Hippocampal formation (tissue), 2 donors: ENCODE data around the gene EFCC1.

Source experiments
- DNase-seq, 2 donors: peaks; one replicate each; lab custom pipeline; 2025; lab: John Stamatoyannopoulos, UW

EFCC1 gene, protein sequence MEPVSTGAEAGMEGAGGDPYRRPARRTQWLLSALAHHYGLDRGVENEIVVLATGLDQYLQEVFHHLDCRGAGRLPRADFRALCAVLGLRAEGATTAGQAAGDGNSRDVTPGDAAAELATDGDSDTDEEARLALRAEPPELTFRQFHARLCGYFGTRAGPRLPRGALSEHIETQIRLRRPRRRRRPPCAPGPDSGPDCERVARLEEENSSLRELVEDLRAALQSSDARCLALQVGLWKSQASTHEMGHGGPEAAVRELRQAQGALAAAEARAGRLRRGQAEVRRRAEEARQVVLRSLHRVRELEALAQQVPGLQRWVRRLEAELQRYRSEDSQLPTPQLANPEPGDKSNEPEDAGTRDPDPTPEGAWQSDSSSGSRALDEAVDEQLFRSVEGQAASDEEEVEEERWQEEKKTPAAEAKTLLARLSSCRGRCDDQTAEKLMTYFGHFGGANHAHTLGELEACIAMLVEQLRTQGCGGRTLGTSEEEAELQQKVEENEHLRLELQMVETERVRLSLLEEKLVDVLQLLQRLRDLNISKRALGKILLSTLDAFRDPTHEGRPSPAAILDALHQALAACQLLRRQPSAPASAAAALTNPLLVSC

GRCh38 chr3:129001101-129001805, at the start of gene EFCC1:
Gene EFCC1, plus strand, starts transcription at chr3:129001304. Its CDS starts 325 bp downstream, at chr3:129001629.
- DNase-seq: no peak

DNA sequence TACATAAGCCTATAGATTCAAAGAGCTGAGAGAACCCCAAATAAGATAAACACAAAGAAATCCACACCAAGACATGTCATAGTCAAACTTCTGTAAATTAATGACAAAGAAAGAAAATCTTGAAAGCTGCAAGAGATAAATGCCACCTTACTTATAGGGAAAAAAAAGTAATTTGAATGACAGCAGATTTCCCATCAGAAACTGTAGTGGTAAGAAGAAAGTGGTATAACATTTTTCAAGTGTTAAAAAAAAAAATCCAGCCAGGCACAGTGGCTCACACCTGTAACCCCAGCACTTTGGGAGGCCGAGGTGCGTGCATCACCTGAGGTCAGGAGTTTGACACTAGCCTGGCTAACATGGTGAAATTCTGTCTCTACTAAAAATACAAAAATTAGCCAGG, 44.7 kb upstream of the EFCC1 start:
- no peak for DNase-seq

DNA sequence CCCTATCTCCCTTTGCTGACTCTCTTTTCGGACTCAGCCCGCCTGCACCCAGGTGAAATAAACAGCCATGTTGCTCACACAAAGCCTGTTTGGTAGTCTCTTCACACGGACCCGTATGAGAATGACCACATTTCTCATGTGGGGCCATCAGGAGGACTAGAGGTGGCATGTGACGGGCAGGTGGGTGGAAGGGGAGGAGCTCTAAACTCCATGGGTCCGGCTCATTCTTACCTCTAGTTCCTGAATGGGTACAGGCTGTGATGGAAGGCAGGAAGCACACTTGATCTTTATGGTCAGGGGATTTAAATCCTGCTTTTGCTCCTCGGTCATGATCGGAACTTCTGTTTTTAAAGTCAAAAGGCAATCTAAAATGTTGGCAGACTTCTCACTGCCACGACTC, 35.8 kb upstream of the EFCC1 start:
- DNase-seq: no peak

- no peak for DNase-seq
Measured at GRCh38 chr3:128965818-128966217, 35.3 kb upstream of the EFCC1 start.

- DNase-seq: no peak
Measured at GRCh38 chr3:128967748-128968355, 33.3 kb upstream of the EFCC1 start.

DNA sequence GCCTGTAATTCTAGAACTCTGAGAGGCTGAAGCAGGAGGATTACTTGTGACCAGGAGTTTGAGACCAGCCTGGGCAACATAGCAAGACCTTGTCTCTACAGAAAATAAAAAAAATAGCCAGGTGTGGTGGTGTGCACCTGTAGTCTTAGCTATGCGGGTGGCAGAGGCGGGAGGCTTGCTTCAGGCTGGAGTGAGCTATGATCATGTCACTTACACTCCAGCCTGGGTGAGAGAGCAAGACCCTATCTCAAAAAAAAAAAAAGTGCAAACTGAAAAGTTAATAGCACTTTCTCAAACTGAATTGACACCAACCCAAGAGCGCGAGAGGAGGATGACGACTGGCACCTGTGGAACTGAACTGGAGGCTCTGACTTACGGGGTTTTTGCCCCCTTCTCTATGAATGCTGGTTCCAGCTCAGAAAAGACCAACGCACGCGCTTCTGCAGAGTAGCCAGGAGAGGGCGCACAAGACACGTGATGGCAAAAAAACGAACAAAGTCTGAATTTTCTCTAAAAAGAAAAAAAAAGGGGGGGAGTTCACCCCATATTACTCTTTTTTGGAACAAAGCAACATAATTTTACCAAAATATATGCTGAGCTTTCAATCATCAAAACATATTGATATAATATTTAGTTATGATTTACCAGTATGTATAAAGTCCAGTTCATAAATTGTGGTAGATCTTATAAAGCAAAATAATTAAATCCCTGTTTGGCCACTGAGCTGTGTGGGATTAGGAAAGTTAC, 30.9 kb upstream of the EFCC1 start:
- peak in 1 of 2 donors; percentile 25 for DNase-seq

DNA sequence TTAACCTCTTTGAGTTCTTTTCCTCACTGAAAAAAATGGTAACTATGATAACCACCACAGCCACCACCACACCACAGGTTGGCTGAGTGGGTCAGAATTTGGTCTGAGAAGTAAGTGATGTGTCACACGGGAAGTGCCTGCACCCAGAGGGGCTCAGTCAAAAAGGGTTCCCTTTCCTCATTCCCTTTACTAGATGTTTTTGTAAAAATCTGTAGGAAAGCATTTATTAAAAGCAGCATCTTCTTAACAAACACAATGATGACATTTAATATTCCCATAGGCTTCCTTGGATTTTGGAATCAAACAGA, 30.4 kb upstream of the EFCC1 start:
- DNase-seq: no peak

DNA sequence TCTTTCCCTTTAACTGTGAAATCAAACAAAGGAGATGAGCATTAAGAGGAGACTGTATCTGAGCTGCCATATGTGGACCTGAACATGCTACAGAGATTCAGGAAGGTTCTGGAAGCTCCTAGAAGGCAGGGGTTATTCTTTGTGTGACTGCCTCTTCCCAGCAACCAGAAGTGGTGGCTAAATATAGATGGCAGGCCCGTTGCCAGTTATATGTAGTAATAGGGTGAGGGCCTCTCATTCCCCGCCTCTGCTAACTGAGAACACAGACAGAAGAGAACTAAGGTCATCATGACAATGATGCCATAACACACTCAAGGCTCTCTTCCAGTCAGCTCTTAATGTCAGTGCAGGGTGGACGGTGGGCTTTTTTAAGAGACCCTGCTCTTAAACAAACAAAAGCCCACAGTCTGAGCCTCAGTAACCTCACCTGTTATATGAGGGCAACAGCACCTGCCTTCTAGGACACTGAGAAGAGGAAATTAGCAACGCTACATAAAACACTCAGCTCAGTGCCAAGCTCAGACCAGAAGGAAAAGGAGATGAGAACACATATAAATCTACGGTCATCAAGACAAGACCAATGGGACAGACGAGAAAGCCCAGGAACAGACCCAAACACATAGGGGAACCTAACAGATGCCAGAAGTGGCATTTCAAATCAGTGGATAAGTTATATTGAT, 29.5 kb upstream of the EFCC1 start:
- DNase-seq: no peak

GRCh38 chr3:128973988-128974564, 27.0 kb upstream of the EFCC1 start:
- no peak for DNase-seq

GRCh38 chr3:128975276-128975675, 25.8 kb upstream of the EFCC1 start:
- no peak for DNase-seq

DNA sequence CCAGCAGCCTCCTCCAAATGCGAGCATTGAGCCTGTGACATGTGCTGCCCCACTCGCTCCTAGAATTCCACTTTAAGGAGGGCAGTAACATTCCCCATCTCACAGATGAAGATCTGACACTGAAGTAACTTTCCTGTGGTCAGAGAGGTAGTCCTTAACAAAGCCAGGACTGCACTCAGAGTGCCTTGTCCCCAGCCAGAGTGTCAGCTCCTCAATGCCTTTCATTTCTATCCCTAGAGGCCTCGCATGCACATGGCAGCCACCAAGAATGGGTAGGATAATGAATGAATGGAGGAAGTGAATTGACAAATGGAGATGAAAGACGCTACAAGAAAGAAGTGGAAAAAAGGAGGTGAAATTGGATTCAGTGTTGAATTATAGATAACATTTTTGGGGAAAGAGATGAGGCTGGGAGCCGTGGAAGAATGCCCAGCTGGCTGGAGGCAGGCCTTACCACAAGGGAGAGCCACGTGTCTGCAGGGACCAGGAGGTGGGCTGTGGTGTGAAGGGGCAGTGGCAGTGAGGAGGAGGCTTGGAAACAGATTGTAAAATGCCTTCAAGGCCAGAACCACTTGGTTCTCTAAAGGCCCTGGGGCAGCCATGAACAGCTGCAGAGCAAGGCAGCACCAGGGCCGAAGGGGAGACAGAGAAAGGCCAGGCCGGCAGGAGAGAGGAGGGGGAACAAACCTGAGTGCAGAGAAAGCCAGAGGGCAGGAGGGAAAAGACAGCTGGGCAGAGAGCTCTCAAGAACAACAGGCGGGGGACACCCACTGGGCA, 17.6 kb upstream of the EFCC1 start:
- DNase-seq: no peak

- DNase-seq: no peak
Measured at GRCh38 chr3:128984596-128984995, 16.5 kb upstream of the EFCC1 start.

DNA sequence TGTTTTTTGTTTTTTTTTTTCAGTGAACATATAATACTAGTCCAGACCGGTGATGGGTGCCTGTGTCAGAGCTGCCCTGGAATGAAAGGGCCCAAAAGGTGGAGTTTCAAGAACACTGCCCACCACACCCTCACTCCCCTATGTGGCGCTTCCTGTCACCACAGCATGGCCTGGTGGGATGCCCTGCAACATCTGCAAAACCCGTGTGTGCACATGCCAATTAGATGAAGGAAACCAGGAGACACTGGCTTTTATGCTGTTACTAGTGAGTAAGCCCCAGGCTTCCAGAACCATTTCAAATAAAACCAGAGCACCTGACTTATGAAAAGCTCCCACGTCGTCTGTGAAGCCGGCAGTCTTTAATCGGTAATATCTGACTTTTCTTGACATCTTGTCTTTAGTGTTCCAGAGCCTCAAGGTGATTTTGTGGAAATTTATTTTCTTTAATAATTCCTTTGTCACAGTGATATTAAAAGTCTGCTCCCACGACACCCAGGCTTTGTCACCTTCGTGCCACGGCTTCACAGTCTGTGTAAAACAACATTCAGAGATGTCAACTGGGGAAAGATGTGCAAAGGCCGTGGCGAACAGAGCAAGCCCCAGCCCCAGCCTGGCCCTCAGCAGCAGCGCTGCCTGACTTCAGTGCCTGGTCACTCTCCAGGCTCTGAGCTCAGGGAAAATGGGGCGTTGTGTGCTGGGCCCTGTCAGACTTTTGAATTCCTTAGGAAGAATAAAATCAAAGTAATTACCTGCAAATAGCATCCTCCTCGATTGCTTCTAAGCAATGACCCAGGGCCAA, 13.6 kb upstream of the EFCC1 start:
- DNase-seq: no peak

- no peak for DNase-seq
Measured at GRCh38 chr3:128988286-128988685, 12.8 kb upstream of the EFCC1 start.

GRCh38 chr3:128991355-128991895, 9.7 kb upstream of the EFCC1 start:
- DNase-seq: no peak

GRCh38 chr3:128992926-128993460, 8.1 kb upstream of the EFCC1 start:
- no peak for DNase-seq

DNA sequence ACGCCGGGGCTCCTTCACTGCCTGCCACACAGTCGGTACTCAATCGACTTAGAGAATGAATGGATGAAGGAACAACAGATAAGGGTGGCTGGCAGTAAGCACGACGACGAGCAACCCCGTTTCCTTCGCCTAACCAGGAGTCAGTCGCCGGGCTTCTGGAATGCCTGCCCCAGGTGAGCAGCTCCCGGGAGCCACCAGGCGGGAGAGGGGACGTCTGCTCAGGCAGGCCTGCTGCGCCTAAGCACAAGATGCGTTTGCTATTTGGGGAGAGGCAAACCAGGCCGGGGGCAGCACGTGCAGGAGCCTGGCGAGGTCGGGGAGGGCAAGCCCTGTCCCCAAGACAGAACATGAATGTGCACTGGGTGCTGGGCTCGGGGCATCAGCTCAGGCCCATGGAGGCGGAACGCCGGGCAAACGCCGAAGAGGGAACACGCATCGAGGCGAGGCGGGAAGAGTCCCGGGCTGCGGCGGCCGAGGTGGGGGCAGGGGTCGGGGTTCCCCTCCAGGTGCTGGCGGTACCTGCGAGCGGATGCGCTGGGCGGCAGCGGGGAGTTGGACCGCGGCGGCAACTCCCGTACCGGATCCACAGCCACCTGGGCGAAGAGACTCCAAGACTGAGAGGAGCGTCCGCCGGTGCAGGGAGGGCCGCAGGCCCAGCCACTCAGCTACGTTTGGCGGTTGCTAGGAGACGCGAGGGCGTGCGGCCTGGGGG, 7.5 kb upstream of the EFCC1 start, which contains the start of gene CFAP92:
Gene CFAP92, minus strand, starts transcription at position 616 of the 712 bp plus-strand sequence. CDS start 772 bp downstream, outside the sequence.
- peak; percentile 53 to 63 for DNase-seq

GRCh38 chr3:128994173-128994512, 7.0 kb upstream of the EFCC1 start:
- DNase-seq: no peak
